ENCODE results near the gene ALPK3. TPM values are rescaled to one million over a fixed set of nuclear protein-coding genes. Genes with fewer than 3 reads are reported as not detected.

ALPK3 gene
- total RNA-seq, 4 donors from 2014 or later = 0.88 to 6.3 (median 3.4) TPM

GRCh38 chr15:84911879-84912660, 94.9 kb downstream of the ALPK3 start:
- Histone ChIP-seq H3K9me3 (no peaks in the 10 kb centered on the region), H3K27me3 (no peaks in the 10 kb centered on the region), H3K4me1 (peaks cover 8 to 17% of the 10 kb centered on the region in 2 donors), H3K36me3 (no peaks in the 10 kb centered on the region), H3K27ac (peak overlapping the region; percentile 86 to 95), H3K4me3 (no peak overlapping the region)
- intact Hi-C loops (cut with DNase I; ENCODE audit: low total_unique reads) = no loop called here
- DNase-seq = peak; percentile 95 to 97
- TF ChIP-seq CTCF (IDR thresholded peaks at IDR 0.05) (peak in 1 of 4 experiments; percentile 4), POLR2A (IDR thresholded peaks at IDR 0.05) (no peak)

- Histone ChIP-seq H3K9me3 (no peaks in the 10 kb centered on the region), H3K4me3 (no peak overlapping the region), H3K36me3 (no peaks in the 10 kb centered on the region), H3K4me1 (peaks cover 8 to 17% of the 10 kb centered on the region in 2 donors), H3K27ac (peak overlapping the region; percentile 86 to 95), H3K27me3 (no peaks in the 10 kb centered on the region)
- TF ChIP-seq CTCF (IDR thresholded peaks at IDR 0.05) (no peak), POLR2A (IDR thresholded peaks at IDR 0.05) (no peak)
- DNase-seq = no peak
- intact Hi-C loops (cut with DNase I; ENCODE audit: low total_unique reads) = no loop called here
Observed at GRCh38 chr15:84913360-84913723, 96.2 kb downstream of the ALPK3 start.

- TF ChIP-seq CTCF (IDR thresholded peaks at IDR 0.05) (no peak), POLR2A (IDR thresholded peaks at IDR 0.05) (no peak)
- H3K27ac ChIP-seq = peak overlapping the region; percentile 86 to 95
- no peaks in the 10 kb centered on the region for H3K36me3 ChIP-seq
- H3K4me3 ChIP-seq = no peak overlapping the region
- H3K9me3 ChIP-seq = no peaks in the 10 kb centered on the region
- intact Hi-C loops (cut with DNase I; ENCODE audit: low total_unique reads) = no loop called here
- H3K4me1 ChIP-seq = peaks cover 8 to 17% of the 10 kb centered on the region in 2 donors
- no peaks in the 10 kb centered on the region for H3K27me3 ChIP-seq
- no peak for DNase-seq
Observed at GRCh38 chr15:84914351-84914750, 97.2 kb downstream of the ALPK3 start.

GRCh38 chr15:84914909-84915605, 97.9 kb downstream of the ALPK3 start:
- intact Hi-C loops (cut with DNase I; ENCODE audit: low total_unique reads) = no loop called here
- H3K4me3 ChIP-seq = no peak overlapping the region
- peak; percentile 82 to 93 for DNase-seq

More at GRCh38 chr15:84914909-84915605, 97.9 kb downstream of the ALPK3 start:
- peak overlapping the region; percentile 86 to 95 for H3K27ac ChIP-seq
- no peaks in the 10 kb centered on the region for H3K36me3 ChIP-seq
- H3K4me1 ChIP-seq = peaks cover 8 to 17% of the 10 kb centered on the region in 2 donors
- H3K9me3 ChIP-seq = no peaks in the 10 kb centered on the region
- no peaks in the 10 kb centered on the region for H3K27me3 ChIP-seq
- TF ChIP-seq POLR2A (IDR thresholded peaks at IDR 0.05) = peak in 1 of 2 donors; percentile 56
- peak in 1 of 4 experiments; percentile 18 for TF ChIP-seq CTCF (IDR thresholded peaks at IDR 0.05)
